GDM1 (cell line): Measurements from ENCODE around the gene ABI3.
A peak's percentile ranks its signal among the peaks of the same experiment; 100 is the strongest.
"Not testable (repeated sequence)": the region's sequence is repeated elsewhere in the genome, so short reads cannot be mapped to it uniquely, and the experiment has no call there.

ENCODE experiments used
- DNase-seq: peaks from one replicate; lab custom pipeline; 2025; lab: John Stamatoyannopoulos, UW

Gene ABI3

GRCh38 chr17:49252148-49252695, 41.7 kb downstream of the ABI3 start:
- no peak for DNase-seq

DNA sequence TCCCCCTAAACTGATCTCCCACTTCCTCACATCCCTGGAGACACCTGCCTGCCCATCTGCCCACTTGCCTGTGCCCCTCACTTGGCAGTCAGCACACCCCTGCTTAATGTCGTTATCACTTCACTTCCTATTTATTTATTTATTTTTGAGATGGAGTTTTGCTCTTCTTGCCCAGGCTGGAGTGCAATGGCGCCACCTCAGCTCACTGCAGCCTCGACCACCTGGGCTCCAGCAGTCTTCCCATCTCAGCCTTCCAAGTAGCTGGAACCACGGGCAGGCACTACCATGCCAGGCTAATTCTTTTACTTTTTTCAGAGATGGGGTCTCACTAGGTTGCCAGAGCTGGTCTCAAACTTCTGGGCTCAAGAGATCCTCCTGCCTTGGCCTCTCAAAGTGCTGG, 43.6 kb downstream of the ABI3 start:
- DNase-seq, result no peak

- peak; percentile 15 for DNase-seq
Observed at GRCh38 chr17:49255125-49255524, 44.6 kb downstream of the ABI3 start.

DNA sequence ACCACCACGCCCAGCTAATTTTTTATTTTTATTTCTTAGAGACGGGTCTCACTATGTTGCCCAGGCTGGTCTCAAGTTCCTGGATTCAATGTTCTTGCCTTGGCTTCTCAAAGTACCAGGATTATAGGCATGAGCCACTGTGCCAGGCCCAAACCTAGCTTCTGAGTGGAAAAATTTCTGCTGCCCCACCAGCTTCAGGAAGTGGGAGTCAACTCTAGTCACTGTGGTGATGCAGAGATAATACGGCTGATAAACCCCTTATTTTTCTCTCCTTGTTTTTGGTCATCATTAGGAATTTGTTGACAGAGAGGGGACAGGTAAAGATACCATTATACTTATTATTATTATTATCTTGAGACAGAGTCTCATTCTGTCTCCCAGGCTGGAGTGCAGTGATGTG, 47.9 kb downstream of the ABI3 start:
- no peak for DNase-seq

- DNase-seq, result peak; percentile 52
Observed at GRCh38 chr17:49259663-49260010, 49.1 kb downstream of the ABI3 start.

DNA sequence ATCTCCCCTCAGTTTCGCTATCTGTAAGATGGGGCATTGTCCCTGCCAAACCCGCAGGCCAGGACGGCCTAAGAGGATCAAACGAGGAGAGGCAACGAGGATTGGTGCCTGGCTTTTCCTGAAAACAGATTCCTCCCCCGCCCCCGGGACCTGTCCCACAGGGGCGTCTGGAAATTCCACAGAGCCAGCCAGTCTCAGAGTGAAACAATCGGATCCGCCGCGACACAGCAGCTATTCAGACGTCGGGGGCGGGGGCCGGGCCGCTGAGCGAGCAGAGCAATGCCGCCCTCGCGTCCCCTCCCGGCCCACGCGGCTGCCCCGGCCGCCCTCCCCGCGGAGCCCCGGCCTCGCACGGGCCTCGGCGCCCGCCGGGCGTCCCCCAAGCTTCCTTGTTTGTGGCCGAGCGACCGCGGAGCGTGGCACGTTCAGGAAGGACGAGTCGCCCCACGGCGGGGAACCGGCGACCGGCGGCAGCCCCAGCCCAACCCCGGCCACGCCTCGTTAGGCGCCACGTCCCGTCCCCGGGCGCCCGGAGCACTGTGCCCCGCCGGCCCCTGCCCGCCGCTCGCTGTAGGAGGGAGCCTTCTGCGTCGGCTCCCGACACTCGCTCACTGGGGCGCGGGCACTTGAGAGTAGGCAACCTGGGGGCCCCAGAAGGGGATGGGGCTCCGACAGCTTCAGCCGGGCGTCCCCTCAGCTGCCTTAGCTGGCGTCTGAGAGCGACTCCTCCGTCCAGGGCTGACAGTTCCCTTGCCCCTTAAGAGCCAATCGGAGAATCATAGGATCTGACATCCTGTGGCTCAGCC, 49.7 kb downstream of the ABI3 start:
- DNase-seq, result peak; percentile 46

- no peak for DNase-seq
Observed at GRCh38 chr17:49260817-49261291, 50.3 kb downstream of the ABI3 start.

- DNase-seq, result not testable (repeated sequence)
Observed at GRCh38 chr17:49261540-49261939, 51.0 kb downstream of the ABI3 start.

DNA sequence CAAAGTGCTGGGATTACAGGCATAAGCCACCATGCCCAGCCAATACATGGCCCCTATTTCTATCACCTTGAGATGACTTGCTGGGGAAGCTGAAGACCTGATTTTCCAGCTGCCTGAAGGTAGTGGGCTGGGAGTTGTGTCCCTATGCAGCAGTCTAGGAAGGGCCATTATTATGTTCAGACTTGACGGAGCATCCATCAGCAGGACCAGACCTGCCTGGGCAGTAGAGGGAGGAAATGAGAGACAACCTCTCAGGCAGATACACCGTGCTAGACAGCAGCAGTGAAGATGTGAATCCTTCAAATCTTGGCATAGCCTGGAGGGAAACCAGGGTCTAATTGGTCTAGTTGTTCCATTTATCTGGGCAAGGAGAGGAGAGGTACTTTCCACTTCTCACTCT, 55.7 kb downstream of the ABI3 start:
- DNase-seq, result no peak

- no peak for DNase-seq
Observed at GRCh38 chr17:49267912-49268311, 57.4 kb downstream of the ABI3 start.

GRCh38 chr17:49269356-49269755, 58.8 kb downstream of the ABI3 start:
- no peak for DNase-seq
